IMR-90 (cell line): ENCODE data around the gene LRRC1. TPM values are rescaled to one million over a fixed set of nuclear protein-coding genes. Genes with fewer than 3 reads are reported as not detected.

Source experiments
- ATAC-seq: fragments of 200-7000 bp; cut with Tn5 transposase; 2 replicates; pipeline ENCODE4 v1.9.1; 2020; ENCODE audit warnings: low read depth, mild to moderate bottlenecking, moderate library complexity
- BruUV-seq: library from RNA; stranded (reverse); fragments of 400-500 nt; replicated peaks from 2 replicates; lab custom pipeline; 2021; lab: Mats Ljungman, UMichigan
- CTCF ChIA-PET: fragments of 300-600 bp; formaldehyde crosslinking; extraction: SDS; loops from one replicate; lab custom pipeline; 2021; ENCODE audit warnings: antibody characterized with exemption; lab: Yijun Ruan, JAX
- POLR2A ChIA-PET: fragments of 300-600 bp; sonication (Branson Sonifier 250); formaldehyde crosslinking; loops from one replicate; lab custom pipeline; 2022; ENCODE audit warnings: antibody characterized with exemption; ENCODE audit not compliant: unreplicated experiment; lab: Charles Lee
- DNase-seq: peaks from one replicate; pipeline ENCODE4 v3.0.0; 2013
- H2AFZ ChIP-seq: replicated peaks from 2 replicates; pipeline ENCODE3; 2013; ENCODE audit warnings: low read length, mild to moderate bottlenecking; ENCODE audit not compliant: poor library complexity
- H2AK5ac ChIP-seq: 2 replicates; pipeline ENCODE4 v1.6.1; 2013; ENCODE audit warnings: low read depth, low read length, inconsistent platforms
- H2AK9ac ChIP-seq: replicated peaks from 2 replicates; pipeline ENCODE3; 2013; ENCODE audit warnings: mild to moderate bottlenecking, low read depth, low read length, moderate library complexity; ENCODE audit not compliant: poor library complexity
- H2BK120ac ChIP-seq: 2 replicates; pipeline ENCODE4 v1.6.1; 2013; ENCODE audit warnings: low read depth, low read length, inconsistent platforms
- H2BK15ac ChIP-seq: 3 replicates; pipeline ENCODE4 v1.6.1; 2013; ENCODE audit warnings: low read depth, low read length, inconsistent platforms
- H2BK20ac ChIP-seq: 2 replicates; pipeline ENCODE4 v1.6.1; 2013; ENCODE audit warnings: low read depth, mild to moderate bottlenecking, inconsistent platforms, low read length, moderate library complexity
- H2BK5ac ChIP-seq: 2 replicates; pipeline ENCODE4 v1.6.1; 2013; ENCODE audit warnings: mild to moderate bottlenecking, low read depth, low read length, inconsistent platforms; ENCODE audit not compliant: poor library complexity, severe bottlenecking
- H3K14ac ChIP-seq: replicated peaks from 2 replicates; pipeline ENCODE4 v1.6.1; 2013; ENCODE audit warnings: low read depth, low read length, inconsistent platforms
- H3K18ac ChIP-seq: 2 replicates; pipeline ENCODE4 v1.6.1; 2013; ENCODE audit warnings: low read depth, low read length, control low read depth
- H3K23ac ChIP-seq: 2 replicates; pipeline ENCODE4 v1.6.1; 2013; ENCODE audit warnings: low read depth, low read length, inconsistent platforms
- H3K27ac ChIP-seq: 2 replicates; pipeline ENCODE4 v1.5.1; 2013; ENCODE audit warnings: mild to moderate bottlenecking, control low read depth, low read length; ENCODE audit not compliant: insufficient read depth
- H3K27me3 ChIP-seq: 2 replicates; pipeline ENCODE4 v1.6.1; 2013; ENCODE audit warnings: low read length; ENCODE audit not compliant: control insufficient read depth, insufficient read depth
- H3K36me3 ChIP-seq: 2 replicates; pipeline ENCODE4 v1.6.1; 2013; ENCODE audit warnings: low read length, mixed read lengths; ENCODE audit not compliant: control insufficient read depth, insufficient read depth
- H3K4ac ChIP-seq: 2 replicates; pipeline ENCODE4 v1.6.1; 2013; ENCODE audit warnings: low read depth, low read length, inconsistent platforms
- H3K4me1 ChIP-seq: 2 replicates; pipeline ENCODE4 v1.6.1; 2013; ENCODE audit warnings: low read length, mixed read lengths; ENCODE audit not compliant: control insufficient read depth, insufficient read depth
- H3K4me2 ChIP-seq: 2 replicates; pipeline ENCODE4 v1.6.1; 2013; ENCODE audit warnings: low read depth, mild to moderate bottlenecking, control low read depth, low read length, moderate library complexity
- H3K4me3 ChIP-seq: 2 replicates; pipeline ENCODE4 v1.5.1; 2013; ENCODE audit warnings: low read depth, mild to moderate bottlenecking, control low read depth, low read length, moderate library complexity; ENCODE audit not compliant: insufficient read depth
- H3K56ac ChIP-seq: 2 replicates; pipeline ENCODE4 v1.6.1; 2013; ENCODE audit warnings: low read length, inconsistent platforms; ENCODE audit not compliant: insufficient read depth; ENCODE audit errors: extremely low read depth
- H3K79me1 ChIP-seq, 2 experiments: 2 replicates each; pipeline ENCODE4 v1.6.1; 2013; ENCODE audit warnings: low read length in 2 of 2, inconsistent platforms in 1 of 2, low read depth in 1 of 2
- H3K9ac ChIP-seq: 2 replicates; pipeline ENCODE4 v1.6.1; 2013; ENCODE audit warnings: low read depth, low read length, control low read depth
- H3K9me1 ChIP-seq: 2 replicates; pipeline ENCODE4 v1.6.1; 2013; ENCODE audit warnings: low read length, inconsistent platforms; ENCODE audit not compliant: insufficient read depth
- H3K9me3 ChIP-seq: 2 replicates; pipeline ENCODE4 v1.6.1; 2013; ENCODE audit warnings: low read length; ENCODE audit not compliant: control insufficient read depth, insufficient read depth
- H4K20me1 ChIP-seq: 2 replicates; pipeline ENCODE4 v1.6.1; 2013; ENCODE audit warnings: low read length, inconsistent platforms; ENCODE audit not compliant: insufficient read depth
- H4K5ac ChIP-seq: 2 replicates; pipeline ENCODE4 v1.6.1; 2013; ENCODE audit warnings: mild to moderate bottlenecking, low read depth, low read length, control low read depth
- H4K8ac ChIP-seq, 2 experiments: 2 replicates each; pipeline ENCODE4 v1.6.1; 2013; ENCODE audit warnings: low read depth in 2 of 2, low read length in 2 of 2, control low read depth in 1 of 2, inconsistent platforms in 1 of 2
- H4K91ac ChIP-seq: 2 replicates; pipeline ENCODE4 v1.6.1; 2013; ENCODE audit warnings: low read depth, low read length, inconsistent platforms; ENCODE audit not compliant: insufficient read depth
- BHLHE40 ChIP-seq: fragments of 150-350 bp; IDR thresholded peaks from 2 replicates; pipeline ENCODE4 v1.6.1; 2016; ENCODE audit warnings: mild to moderate bottlenecking, low read depth, low read length
- CEBPB ChIP-seq: IDR thresholded peaks from 2 replicates; pipeline ENCODE4 v1.6.1; 2012; ENCODE audit warnings: low read depth, low read length, improper control_type of control experiment
- CHD1 ChIP-seq: IDR thresholded peaks from 2 replicates; pipeline ENCODE4 v1.6.1; 2012; ENCODE audit warnings: low read depth, low read length, improper control_type of control experiment
- MAFK ChIP-seq: IDR thresholded peaks from 2 replicates; pipeline ENCODE4 v1.6.1; 2012; ENCODE audit warnings: low read depth, low read length, improper control_type of control experiment
- MAZ ChIP-seq: IDR thresholded peaks from 2 replicates; pipeline ENCODE4 v1.6.1; 2012; ENCODE audit warnings: low read depth, mild to moderate bottlenecking, low read length, improper control_type of control experiment, moderate library complexity, borderline replicate concordance
- MXI1 ChIP-seq: IDR thresholded peaks from 2 replicates; pipeline ENCODE4 v1.6.1; 2012; ENCODE audit warnings: low read depth, mild to moderate bottlenecking, low read length, moderate library complexity, borderline replicate concordance
- NFE2L2 ChIP-seq: fragments of 150-350 bp; IDR thresholded peaks from 2 replicates; pipeline ENCODE4 v1.6.1; 2016; ENCODE audit warnings: low read depth, mild to moderate bottlenecking, low read length
- POLR2A ChIP-seq: IDR thresholded peaks from 2 replicates; pipeline ENCODE4 v1.6.1; 2012; ENCODE audit warnings: mild to moderate bottlenecking, low read depth, low read length
- RAD21 ChIP-seq: IDR thresholded peaks from 2 replicates; pipeline ENCODE4 v1.6.1; 2012; ENCODE audit warnings: low read length, improper control_type of control experiment
- RCOR1 ChIP-seq: IDR thresholded peaks from 2 replicates; pipeline ENCODE4 v1.6.1; 2012; ENCODE audit warnings: mild to moderate bottlenecking, low read length, improper control_type of control experiment; ENCODE audit not compliant: insufficient replicate concordance
- RFX5 ChIP-seq: IDR thresholded peaks from 2 replicates; pipeline ENCODE4 v1.8.0; 2012; ENCODE audit warnings: low read depth, mild to moderate bottlenecking, low read length, moderate library complexity
- SMC3 ChIP-seq: fragments of 150-350 bp; IDR thresholded peaks from 2 replicates; pipeline ENCODE4 v1.6.1; 2016; ENCODE audit warnings: low read depth, mild to moderate bottlenecking, antibody characterized with exemption, low read length, moderate library complexity
- WGBS, 2 experiments: methylation state at CpG; one replicate each; pipeline versions ENCODE4 v1.1.5 to v1.1.7; 2013; ENCODE audit warnings: missing lambda C conversion rate in 2 of 2; ENCODE audit not compliant: insufficient read length in 1 of 2; ENCODE audit errors: extremely low coverage in 2 of 2; 5-methylcytosine and 5-hydroxymethylcytosine counted together
- dilution Hi-C: fragments of 300-500 bp; cut with HindIII; formaldehyde crosslinking; loops from one replicate; pipeline ENCODE4 v1.14.3; 2018; ENCODE audit warnings: low sequenced_read_pairs; ENCODE audit not compliant: unreplicated experiment
- in situ Hi-C: fragments of 300-500 bp; cut with MboI; formaldehyde crosslinking; loops from 3 replicates; pipeline ENCODE4 v1.14.3; 2019; ENCODE audit warnings: low sequenced_read_pairs, inconsistent platforms, mixed read lengths
- intact Hi-C: fragments of 100-400 bp; cut with micrococcal nuclease; formaldehyde crosslinking; loops from 2 replicates; pipeline ENCODE4 v1.10.0; 2022
- polyA plus RNA-seq, 3 experiments: library from polyadenylated mRNA; depleted of rRNA; stranded (reverse); fragments of >200 nt; gene quantifications; 2 replicates each; pipeline ENCODE4 v1.2.3, GENCODE V29; 2012; ENCODE audit warnings: low replicate concordance in 1 of 3
- total RNA-seq: library from RNA; depleted of rRNA; stranded (reverse); fragments of >200 nt; gene quantifications from 2 replicates; pipeline ENCODE4 v1.2.3, GENCODE V29; 2012
- TF ChIP-seq, protein P1 (sequence below): fragments of 150-350 bp; IDR thresholded peaks from 2 replicates; pipeline ENCODE4 v1.6.1; 2017; ENCODE audit warnings: mild to moderate bottlenecking, antibody characterized with exemption, low read length, low read depth
- TF ChIP-seq, protein P2 (sequence below): conservative IDR thresholded peaks from 2 replicates; pipeline ENCODE4 v1.5.1; 2012; ENCODE audit warnings: mild to moderate bottlenecking, low read depth, low read length, improper control_type of control experiment
- TF ChIP-seq, protein P3 (sequence below): fragments of 150-350 bp; IDR thresholded peaks from 2 replicates; pipeline ENCODE4 v1.6.1; 2016; ENCODE audit warnings: low read depth, mild to moderate bottlenecking, low read length, moderate library complexity, borderline replicate concordance

The LRRC1 gene
- total and polyA plus RNA-seq, 2 of the 4 experiments (the other 2 are of a cell fraction): 5.1 to 6.1 TPM

GRCh38 chr6:53944091-53944490 lies 149.3 kb downstream of the LRRC1 start:
- no peak overlapping the region for H3K4ac ChIP-seq
- H3K36me3 ChIP-seq: no peaks in the 10 kb centered on the region
- H3K9me3 ChIP-seq: no peaks in the 10 kb centered on the region
- no peak for TF ChIP-seq BHLHE40
- TF ChIP-seq, protein P1, sequence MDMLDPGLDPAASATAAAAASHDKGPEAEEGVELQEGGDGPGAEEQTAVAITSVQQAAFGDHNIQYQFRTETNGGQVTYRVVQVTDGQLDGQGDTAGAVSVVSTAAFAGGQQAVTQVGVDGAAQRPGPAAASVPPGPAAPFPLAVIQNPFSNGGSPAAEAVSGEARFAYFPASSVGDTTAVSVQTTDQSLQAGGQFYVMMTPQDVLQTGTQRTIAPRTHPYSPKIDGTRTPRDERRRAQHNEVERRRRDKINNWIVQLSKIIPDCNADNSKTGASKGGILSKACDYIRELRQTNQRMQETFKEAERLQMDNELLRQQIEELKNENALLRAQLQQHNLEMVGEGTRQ: no peak
- no peak for TF ChIP-seq POLR2A
- TF ChIP-seq, protein P2, sequence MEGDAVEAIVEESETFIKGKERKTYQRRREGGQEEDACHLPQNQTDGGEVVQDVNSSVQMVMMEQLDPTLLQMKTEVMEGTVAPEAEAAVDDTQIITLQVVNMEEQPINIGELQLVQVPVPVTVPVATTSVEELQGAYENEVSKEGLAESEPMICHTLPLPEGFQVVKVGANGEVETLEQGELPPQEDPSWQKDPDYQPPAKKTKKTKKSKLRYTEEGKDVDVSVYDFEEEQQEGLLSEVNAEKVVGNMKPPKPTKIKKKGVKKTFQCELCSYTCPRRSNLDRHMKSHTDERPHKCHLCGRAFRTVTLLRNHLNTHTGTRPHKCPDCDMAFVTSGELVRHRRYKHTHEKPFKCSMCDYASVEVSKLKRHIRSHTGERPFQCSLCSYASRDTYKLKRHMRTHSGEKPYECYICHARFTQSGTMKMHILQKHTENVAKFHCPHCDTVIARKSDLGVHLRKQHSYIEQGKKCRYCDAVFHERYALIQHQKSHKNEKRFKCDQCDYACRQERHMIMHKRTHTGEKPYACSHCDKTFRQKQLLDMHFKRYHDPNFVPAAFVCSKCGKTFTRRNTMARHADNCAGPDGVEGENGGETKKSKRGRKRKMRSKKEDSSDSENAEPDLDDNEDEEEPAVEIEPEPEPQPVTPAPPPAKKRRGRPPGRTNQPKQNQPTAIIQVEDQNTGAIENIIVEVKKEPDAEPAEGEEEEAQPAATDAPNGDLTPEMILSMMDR: no peak
- no peak for TF ChIP-seq RCOR1
- no peak for TF ChIP-seq RFX5
- no peak for TF ChIP-seq SMC3
- TF ChIP-seq RAD21: no peak
- no peak for TF ChIP-seq MXI1
- no peak for TF ChIP-seq MAFK
- TF ChIP-seq CHD1: no peak
- TF ChIP-seq CEBPB: no peak
- TF ChIP-seq, protein P3, sequence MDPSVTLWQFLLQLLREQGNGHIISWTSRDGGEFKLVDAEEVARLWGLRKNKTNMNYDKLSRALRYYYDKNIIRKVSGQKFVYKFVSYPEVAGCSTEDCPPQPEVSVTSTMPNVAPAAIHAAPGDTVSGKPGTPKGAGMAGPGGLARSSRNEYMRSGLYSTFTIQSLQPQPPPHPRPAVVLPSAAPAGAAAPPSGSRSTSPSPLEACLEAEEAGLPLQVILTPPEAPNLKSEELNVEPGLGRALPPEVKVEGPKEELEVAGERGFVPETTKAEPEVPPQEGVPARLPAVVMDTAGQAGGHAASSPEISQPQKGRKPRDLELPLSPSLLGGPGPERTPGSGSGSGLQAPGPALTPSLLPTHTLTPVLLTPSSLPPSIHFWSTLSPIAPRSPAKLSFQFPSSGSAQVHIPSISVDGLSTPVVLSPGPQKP: no peak
- no peak for TF ChIP-seq NFE2L2
- TF ChIP-seq MAZ: no peak
- H2BK5ac ChIP-seq: no peak overlapping the region
- ChIA-PET CTCF (interaction anchor here (1.0 kb wide), 1 partner anchor 12 kb away, joined by 3 read pairs; no protein-coding TSS in a partner anchor), POLR2A (no interaction called here)
- H4K91ac ChIP-seq: no peak overlapping the region
- no CpG with 5 or more reads among the region's 4 CpGs for WGBS, 2 experiments
- dilution Hi-C loops: no loop called here
- no peak overlapping the region for H2BK120ac ChIP-seq
- H3K27ac ChIP-seq: no peak overlapping the region
- H2BK15ac ChIP-seq: no peak overlapping the region
- DNase-seq (no peak), ATAC-seq (no peak)
- no peak overlapping the region for H2AK5ac ChIP-seq
- H3K9ac ChIP-seq: no peak overlapping the region
- H3K9me1 ChIP-seq: no peaks in the 10 kb centered on the region
- in situ Hi-C loops: loop anchor here (25.0 kb wide), 1 partner anchor 757 kb away; no protein-coding TSS in a partner anchor
- no peak overlapping the region for H3K18ac ChIP-seq
- no peak overlapping the region for H3K56ac ChIP-seq
- H3K79me1 ChIP-seq: no peaks in the 10 kb centered on the region
- no peak overlapping the region for H4K8ac ChIP-seq
- H4K5ac ChIP-seq: no peak overlapping the region
- H3K4me2 ChIP-seq: no peak overlapping the region
- no peak overlapping the region for H2AK9ac ChIP-seq
- no peaks in the 10 kb centered on the region for H4K20me1 ChIP-seq
- BruUV-seq: no TSS peak
- H3K23ac ChIP-seq: no peak overlapping the region
- intact Hi-C loops: no loop called here
- no peak overlapping the region for H3K4me3 ChIP-seq
- no peaks in the 10 kb centered on the region; the same call in 1 of the 2 replicates for H3K27me3 ChIP-seq
- no peak overlapping the region for H2AFZ ChIP-seq
- peaks cover 3% of the 10 kb centered on the region; the same call in 1 of the 2 replicates for H3K4me1 ChIP-seq
- H3K14ac ChIP-seq: no peak overlapping the region
- H2BK20ac ChIP-seq: no peak overlapping the region
